ENCODE results near the gene ASPSCR1.

Gene ASPSCR1

DNA sequence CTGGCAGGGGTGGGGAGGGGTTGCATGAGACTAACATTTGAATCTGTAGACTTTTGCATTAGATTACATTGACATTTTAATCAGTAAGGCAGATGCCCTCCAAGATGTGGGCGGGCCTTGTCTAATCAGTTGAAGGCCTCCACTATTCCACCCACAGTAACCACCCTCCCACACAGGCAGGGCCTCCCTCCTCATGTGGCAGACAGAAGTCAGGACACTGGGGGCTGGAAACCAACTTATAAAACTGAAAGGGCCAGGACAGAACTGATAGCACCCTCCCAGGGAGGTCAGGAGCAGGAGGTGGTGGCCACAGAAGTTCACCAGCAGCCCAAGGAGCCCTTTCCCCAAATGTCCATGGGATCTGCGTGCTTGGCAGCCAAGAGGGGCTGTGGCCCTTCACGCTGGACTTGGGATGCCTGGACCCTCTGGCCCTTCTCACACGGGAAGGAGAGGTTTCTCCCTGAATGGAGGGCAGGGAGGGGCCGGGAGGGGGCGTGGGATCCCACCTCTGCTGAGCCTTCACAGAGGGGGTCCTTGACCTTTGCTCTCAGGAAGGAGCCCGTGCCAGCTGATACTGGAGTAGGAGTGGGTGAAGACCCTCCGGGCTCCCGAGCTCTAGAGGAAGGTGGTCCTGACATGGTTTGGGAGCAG lies 45.0 kb upstream of the ASPSCR1 start:
- no peak overlapping the region for H3K4me3 ChIP-seq (ENCODE audit: severe bottlenecking)
- no peak overlapping the region for H3K27ac ChIP-seq (ENCODE audit: poor library complexity, severe bottlenecking)
- TF ChIP-seq, protein P1, sequence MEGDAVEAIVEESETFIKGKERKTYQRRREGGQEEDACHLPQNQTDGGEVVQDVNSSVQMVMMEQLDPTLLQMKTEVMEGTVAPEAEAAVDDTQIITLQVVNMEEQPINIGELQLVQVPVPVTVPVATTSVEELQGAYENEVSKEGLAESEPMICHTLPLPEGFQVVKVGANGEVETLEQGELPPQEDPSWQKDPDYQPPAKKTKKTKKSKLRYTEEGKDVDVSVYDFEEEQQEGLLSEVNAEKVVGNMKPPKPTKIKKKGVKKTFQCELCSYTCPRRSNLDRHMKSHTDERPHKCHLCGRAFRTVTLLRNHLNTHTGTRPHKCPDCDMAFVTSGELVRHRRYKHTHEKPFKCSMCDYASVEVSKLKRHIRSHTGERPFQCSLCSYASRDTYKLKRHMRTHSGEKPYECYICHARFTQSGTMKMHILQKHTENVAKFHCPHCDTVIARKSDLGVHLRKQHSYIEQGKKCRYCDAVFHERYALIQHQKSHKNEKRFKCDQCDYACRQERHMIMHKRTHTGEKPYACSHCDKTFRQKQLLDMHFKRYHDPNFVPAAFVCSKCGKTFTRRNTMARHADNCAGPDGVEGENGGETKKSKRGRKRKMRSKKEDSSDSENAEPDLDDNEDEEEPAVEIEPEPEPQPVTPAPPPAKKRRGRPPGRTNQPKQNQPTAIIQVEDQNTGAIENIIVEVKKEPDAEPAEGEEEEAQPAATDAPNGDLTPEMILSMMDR (IDR thresholded peaks at IDR 0.05; ENCODE audit: poor library complexity, severe bottlenecking), result no peak
- H3K9me3 ChIP-seq (ENCODE audit: severe bottlenecking), result no peaks in the 10 kb centered on the region
- H3K36me3 ChIP-seq (ENCODE audit: low read depth), result peaks cover 24% of the 10 kb centered on the region
- no peaks in the 10 kb centered on the region for H3K27me3 ChIP-seq (ENCODE audit: insufficient read depth, poor library complexity, severe bottlenecking)
- no peaks in the 10 kb centered on the region for H3K4me1 ChIP-seq (ENCODE audit: insufficient read depth, poor library complexity, severe bottlenecking)
- DNase-seq (ENCODE audit: low spot score) (no peak), ATAC-seq (ENCODE audit: low read depth) (no peak)

DNA sequence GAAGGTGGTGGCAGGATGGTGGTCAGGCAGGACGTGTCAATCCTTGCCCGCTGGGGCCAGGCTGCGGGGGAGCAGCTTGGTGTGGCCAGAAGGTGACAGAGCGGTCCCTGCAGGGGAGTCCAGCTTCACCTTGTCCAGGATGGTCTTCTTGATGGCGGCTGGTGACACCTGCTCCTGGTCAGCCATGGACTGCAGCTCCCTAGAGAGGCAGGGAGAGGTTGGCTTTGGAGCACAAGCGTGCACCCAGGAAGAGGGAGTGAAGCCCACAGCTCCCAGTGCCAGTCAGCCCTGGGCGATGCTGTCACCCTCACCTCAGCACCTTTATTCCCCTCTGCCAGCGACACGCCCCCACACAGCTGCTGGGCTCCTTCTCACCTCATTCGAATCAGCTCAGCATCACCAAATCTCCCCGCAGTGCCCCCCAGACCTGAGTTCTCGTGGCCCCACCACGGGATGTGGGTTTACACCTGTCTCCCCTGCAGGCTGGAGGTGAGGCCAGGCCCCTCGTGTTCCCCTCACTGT lies 44.2 kb upstream of the ASPSCR1 start:
- no peak overlapping the region for H3K4me3 ChIP-seq (ENCODE audit: severe bottlenecking)
- H3K27me3 ChIP-seq (ENCODE audit: insufficient read depth, poor library complexity, severe bottlenecking), result no peaks in the 10 kb centered on the region
- no peak overlapping the region for H3K27ac ChIP-seq (ENCODE audit: poor library complexity, severe bottlenecking)
- no peak for ATAC-seq (ENCODE audit: low read depth)
- no peaks in the 10 kb centered on the region for H3K4me1 ChIP-seq (ENCODE audit: insufficient read depth, poor library complexity, severe bottlenecking)
- H3K36me3 ChIP-seq (ENCODE audit: low read depth), result peaks cover 24% of the 10 kb centered on the region
- TF ChIP-seq, protein P1 (IDR thresholded peaks at IDR 0.05; ENCODE audit: poor library complexity, severe bottlenecking), result no peak
- H3K9me3 ChIP-seq (ENCODE audit: severe bottlenecking), result no peaks in the 10 kb centered on the region
- no peak for DNase-seq (ENCODE audit: low spot score)

DNA sequence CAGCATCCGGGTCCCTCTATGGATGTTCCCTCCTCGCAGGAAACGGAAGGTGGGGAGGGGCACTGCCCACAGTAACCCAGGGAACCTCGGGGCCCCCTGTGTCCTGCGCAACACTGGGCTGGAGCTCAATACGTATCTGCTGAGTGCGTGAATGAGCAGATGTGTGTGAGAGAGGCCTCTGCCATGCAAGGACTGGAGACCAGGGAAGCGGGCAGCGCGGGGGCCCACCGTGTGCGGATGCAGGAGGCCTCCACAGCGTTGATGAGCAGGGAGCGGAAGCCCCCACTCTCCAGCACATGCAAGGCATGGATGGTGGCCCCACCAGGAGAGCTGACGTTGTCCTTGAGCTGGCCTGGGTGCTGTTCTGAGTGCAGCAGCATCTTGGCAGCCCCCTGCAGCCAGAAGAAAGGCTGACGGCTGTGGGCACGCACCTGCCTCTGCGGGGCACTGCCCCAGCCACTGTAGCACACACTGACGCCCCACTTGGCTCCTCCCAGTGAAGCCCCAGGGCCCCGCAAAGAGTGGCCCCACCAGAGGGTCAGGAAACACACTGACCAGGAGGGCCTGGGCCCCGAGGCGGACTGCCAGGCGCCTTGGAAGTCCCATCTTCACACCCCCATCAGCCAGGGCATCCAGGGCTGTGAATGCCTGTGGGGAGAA lies 43.2 kb upstream of the ASPSCR1 start:
- H3K4me3 ChIP-seq (ENCODE audit: severe bottlenecking), result no peak overlapping the region
- no peaks in the 10 kb centered on the region for H3K4me1 ChIP-seq (ENCODE audit: insufficient read depth, poor library complexity, severe bottlenecking)
- H3K9me3 ChIP-seq (ENCODE audit: severe bottlenecking), result no peaks in the 10 kb centered on the region
- no peaks in the 10 kb centered on the region for H3K27me3 ChIP-seq (ENCODE audit: insufficient read depth, poor library complexity, severe bottlenecking)
- TF ChIP-seq, protein P1 (IDR thresholded peaks at IDR 0.05; ENCODE audit: poor library complexity, severe bottlenecking), result no peak
- DNase-seq (ENCODE audit: low spot score) (no peak), ATAC-seq (ENCODE audit: low read depth) (no peak)
- peaks cover 24% of the 10 kb centered on the region for H3K36me3 ChIP-seq (ENCODE audit: low read depth)
- H3K27ac ChIP-seq (ENCODE audit: poor library complexity, severe bottlenecking), result no peak overlapping the region

DNA sequence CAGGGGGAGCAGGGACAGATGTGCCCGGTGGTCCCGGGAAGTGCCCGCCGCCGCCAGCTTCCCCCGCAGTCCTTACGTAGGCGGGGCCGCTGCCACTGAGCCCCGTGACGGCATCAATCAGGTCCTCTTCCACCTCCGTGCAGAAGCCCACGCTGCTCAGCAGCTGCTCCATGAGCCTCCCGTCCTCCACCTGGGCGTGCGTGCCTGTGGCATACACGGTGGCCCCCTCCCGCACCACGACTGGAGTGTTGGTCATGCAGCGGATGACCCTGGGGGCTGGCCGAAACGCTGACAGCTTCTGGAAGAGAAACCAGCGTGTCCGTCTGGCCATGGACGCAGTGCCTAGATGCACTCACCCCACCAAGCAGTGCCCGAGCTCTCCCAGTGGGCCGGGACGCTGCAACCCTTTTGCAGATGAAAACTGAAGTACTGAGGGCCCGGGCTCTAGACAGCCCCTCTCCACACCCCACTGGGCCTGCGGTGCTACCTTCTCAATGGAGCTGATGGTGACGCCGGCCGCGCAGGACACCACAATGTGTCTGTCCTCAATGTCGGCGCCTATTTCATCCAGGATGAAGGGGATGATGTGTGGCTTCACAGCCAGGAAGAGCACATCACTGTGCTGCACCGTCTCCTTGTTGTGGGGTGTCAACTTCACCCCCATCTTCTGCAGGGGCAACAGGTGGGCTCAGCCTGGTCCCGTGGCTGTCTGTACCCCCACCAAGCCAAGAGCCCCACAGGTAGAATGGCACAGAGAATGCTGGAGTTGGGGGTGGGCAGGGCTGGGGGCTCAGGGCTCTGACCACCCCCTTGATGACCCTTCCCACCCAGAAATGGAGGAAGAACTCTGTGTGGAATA lies 42.4 kb upstream of the ASPSCR1 start:
- peaks cover 24% of the 10 kb centered on the region for H3K36me3 ChIP-seq (ENCODE audit: low read depth)
- H3K4me3 ChIP-seq (ENCODE audit: severe bottlenecking), result no peak overlapping the region
- ATAC-seq (ENCODE audit: low read depth), result no peak
- no peak overlapping the region for H3K27ac ChIP-seq (ENCODE audit: poor library complexity, severe bottlenecking)
- TF ChIP-seq, protein P1 (IDR thresholded peaks at IDR 0.05; ENCODE audit: poor library complexity, severe bottlenecking), result no peak
- DNase-seq (ENCODE audit: low spot score), result no peak
- H3K27me3 ChIP-seq (ENCODE audit: insufficient read depth, poor library complexity, severe bottlenecking), result no peaks in the 10 kb centered on the region
- H3K9me3 ChIP-seq (ENCODE audit: severe bottlenecking), result no peaks in the 10 kb centered on the region
- no peaks in the 10 kb centered on the region for H3K4me1 ChIP-seq (ENCODE audit: insufficient read depth, poor library complexity, severe bottlenecking)
